ENCODE data around the gene SLC25A41. TPM values are rescaled to one million over a fixed set of nuclear protein-coding genes. Genes with fewer than 3 reads are reported as not detected.
A peak's percentile ranks its signal among the peaks of the same experiment; 100 is the strongest.

The SLC25A41 gene
- total RNA-seq, 1 experiment from 2014 or later, result not detected

DNA sequence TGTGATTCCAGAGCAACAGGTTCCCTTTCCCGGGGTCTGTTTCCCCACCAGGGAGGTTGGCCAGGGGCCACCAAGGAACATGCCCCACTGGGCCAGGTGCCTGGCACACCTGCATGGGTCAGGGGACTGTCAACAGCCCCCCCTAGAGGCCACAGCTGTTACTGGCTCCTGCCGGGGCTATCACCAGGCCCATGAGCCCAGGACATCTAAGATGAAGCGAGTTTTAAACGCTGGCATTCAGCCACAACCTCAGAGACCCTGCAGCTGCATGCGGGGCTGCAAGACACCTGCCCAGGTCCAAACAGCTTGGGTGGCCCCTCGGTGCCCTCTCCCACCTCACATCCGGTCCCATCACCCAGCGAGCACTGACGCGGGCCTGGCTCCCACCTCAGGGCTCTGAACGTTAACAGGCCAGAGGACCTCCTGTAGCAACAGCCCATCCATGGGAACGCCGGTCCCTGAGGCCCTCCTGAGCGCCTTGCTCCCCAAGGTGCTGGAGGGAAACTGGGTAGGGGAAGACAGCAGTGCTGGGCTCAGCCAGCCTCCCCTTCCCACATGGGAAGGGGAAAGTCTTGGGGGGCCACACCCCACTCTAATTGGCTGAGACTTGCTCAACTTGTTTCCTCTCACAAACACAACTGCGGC, 21.0 kb downstream of the SLC25A41 start:
- Mint-ChIP-seq H3K27ac (ENCODE audit: low read depth, unreplicated experiment) (no peak overlapping the region), H3K4me1 (ENCODE audit: insufficient read depth, unreplicated experiment) (no peaks in the 10 kb centered on the region), H3K9me3 (ENCODE audit: unreplicated experiment) (no peaks in the 10 kb centered on the region), H3K36me3 (ENCODE audit: insufficient read depth, unreplicated experiment) (peaks cover 43% of the 10 kb centered on the region), H3K4me3 (ENCODE audit: unreplicated experiment) (no peak overlapping the region), H3K27me3 (ENCODE audit: insufficient read depth, unreplicated experiment) (no peaks in the 10 kb centered on the region)
- no TSS peak for BruUV-seq (replicated peaks)
- peak; percentile 56 for TF ChIP-seq CTCF (IDR thresholded peaks at IDR 0.05; ENCODE audit: unreplicated experiment)
- DNase-seq (ENCODE audit: unreplicated experiment), result peak; percentile 46
- intact Hi-C loops (cut with micrococcal nuclease), result no loop called here
- ChIA-PET CTCF (interaction anchor here (0.6 kb wide), 2 partner anchors 202 to 1954 kb away, joined by 3 read pairs; no protein-coding TSS in a partner anchor), POLR2A (interaction anchor here (1.1 kb wide), 1 partner anchor 12 kb away, joined by 3 read pairs; the partner anchor contains the start of gene KHSRP)

GRCh38 chr19:6412061-6412446, 21.5 kb downstream of the SLC25A41 start:
- peaks cover 40% of the 10 kb centered on the region for H3K36me3 Mint-ChIP-seq (ENCODE audit: insufficient read depth, unreplicated experiment)
- no peak for TF ChIP-seq CTCF (IDR thresholded peaks at IDR 0.05; ENCODE audit: unreplicated experiment)
- DNase-seq (ENCODE audit: unreplicated experiment), result peak; percentile 3
- ChIA-PET POLR2A (no interaction called here), CTCF (interaction anchor here (0.6 kb wide), 1 partner anchor 202 kb away, joined by 3 read pairs; no protein-coding TSS in a partner anchor)
- no peak overlapping the region for H3K27ac Mint-ChIP-seq (ENCODE audit: low read depth, unreplicated experiment)
- H3K4me3 Mint-ChIP-seq (ENCODE audit: unreplicated experiment), result no peak overlapping the region
- H3K4me1 Mint-ChIP-seq (ENCODE audit: insufficient read depth, unreplicated experiment), result no peaks in the 10 kb centered on the region
- no TSS peak for BruUV-seq (replicated peaks)
- H3K9me3 Mint-ChIP-seq (ENCODE audit: unreplicated experiment), result no peaks in the 10 kb centered on the region
- no peaks in the 10 kb centered on the region for H3K27me3 Mint-ChIP-seq (ENCODE audit: insufficient read depth, unreplicated experiment)
- intact Hi-C loops (cut with micrococcal nuclease), result no loop called here

DNA sequence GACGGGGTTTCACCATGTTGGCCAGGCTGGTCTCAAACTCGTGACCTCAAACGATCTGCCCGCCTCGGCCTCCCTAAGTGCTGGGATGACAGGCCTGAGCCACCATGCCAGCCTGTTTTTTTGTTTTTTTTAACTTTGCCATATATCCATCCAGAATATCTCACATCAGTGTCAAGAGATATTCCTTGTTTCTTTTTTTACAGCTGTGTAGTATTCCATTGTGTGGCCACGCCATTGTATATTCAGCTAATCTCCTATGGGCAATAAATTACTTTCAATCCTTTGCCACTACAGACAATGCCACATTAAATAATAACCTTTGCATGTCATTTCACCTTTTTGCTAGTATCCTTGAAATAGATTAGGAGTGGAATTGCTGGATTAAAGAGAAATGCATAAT, 24.2 kb downstream of the SLC25A41 start:
- no peak overlapping the region for H3K27ac Mint-ChIP-seq (ENCODE audit: low read depth, unreplicated experiment)

GRCh38 chr19:6406401-6406800, 27.2 kb downstream of the SLC25A41 start:
- no TSS peak for BruUV-seq (replicated peaks)
- Mint-ChIP-seq H3K36me3 (ENCODE audit: insufficient read depth, unreplicated experiment) (no peaks in the 10 kb centered on the region), H3K27ac (ENCODE audit: low read depth, unreplicated experiment) (no peak overlapping the region), H3K9me3 (ENCODE audit: unreplicated experiment) (no peaks in the 10 kb centered on the region), H3K4me3 (ENCODE audit: unreplicated experiment) (no peak overlapping the region), H3K4me1 (ENCODE audit: insufficient read depth, unreplicated experiment) (no peaks in the 10 kb centered on the region), H3K27me3 (ENCODE audit: insufficient read depth, unreplicated experiment) (no peaks in the 10 kb centered on the region)
- intact Hi-C loops (cut with micrococcal nuclease), result no loop called here
- CTCF ChIA-PET, result interaction anchor here (0.6 kb wide), 1 partner anchor 8 kb away, joined by 4 read pairs; no protein-coding TSS in a partner anchor
- no peak for TF ChIP-seq CTCF (IDR thresholded peaks at IDR 0.05; ENCODE audit: unreplicated experiment)
- POLR2A ChIA-PET, result interaction anchor here (0.8 to 1.2 kb wide), 2 partner anchors 34 to 46 kb away, joined by 3 read pairs; partner anchors contain the start of gene ALKBH7
- no peak for DNase-seq (ENCODE audit: unreplicated experiment)

More for the DNA sequence above, 24.2 kb downstream of the SLC25A41 start:
- DNase-seq (ENCODE audit: unreplicated experiment), result no peak
- Mint-ChIP-seq H3K9me3 (ENCODE audit: unreplicated experiment) (no peaks in the 10 kb centered on the region), H3K4me3 (ENCODE audit: unreplicated experiment) (no peak overlapping the region), H3K27me3 (ENCODE audit: insufficient read depth, unreplicated experiment) (no peaks in the 10 kb centered on the region), H3K4me1 (ENCODE audit: insufficient read depth, unreplicated experiment) (no peaks in the 10 kb centered on the region), H3K36me3 (ENCODE audit: insufficient read depth, unreplicated experiment) (peaks cover 16% of the 10 kb centered on the region)
- no peak for TF ChIP-seq CTCF (IDR thresholded peaks at IDR 0.05; ENCODE audit: unreplicated experiment)
- no TSS peak for BruUV-seq (replicated peaks)
- intact Hi-C loops (cut with micrococcal nuclease), result no loop called here
- CTCF ChIA-PET, result no interaction called here
- POLR2A ChIA-PET, result interaction anchor here (0.6 kb wide), 1 partner anchor 127 kb away, joined by 3 read pairs; no protein-coding TSS in a partner anchor

All from MCF 10A (cell line).